Measurements from ENCODE around the gene NCOA7.

NCOA7 gene

DNA sequence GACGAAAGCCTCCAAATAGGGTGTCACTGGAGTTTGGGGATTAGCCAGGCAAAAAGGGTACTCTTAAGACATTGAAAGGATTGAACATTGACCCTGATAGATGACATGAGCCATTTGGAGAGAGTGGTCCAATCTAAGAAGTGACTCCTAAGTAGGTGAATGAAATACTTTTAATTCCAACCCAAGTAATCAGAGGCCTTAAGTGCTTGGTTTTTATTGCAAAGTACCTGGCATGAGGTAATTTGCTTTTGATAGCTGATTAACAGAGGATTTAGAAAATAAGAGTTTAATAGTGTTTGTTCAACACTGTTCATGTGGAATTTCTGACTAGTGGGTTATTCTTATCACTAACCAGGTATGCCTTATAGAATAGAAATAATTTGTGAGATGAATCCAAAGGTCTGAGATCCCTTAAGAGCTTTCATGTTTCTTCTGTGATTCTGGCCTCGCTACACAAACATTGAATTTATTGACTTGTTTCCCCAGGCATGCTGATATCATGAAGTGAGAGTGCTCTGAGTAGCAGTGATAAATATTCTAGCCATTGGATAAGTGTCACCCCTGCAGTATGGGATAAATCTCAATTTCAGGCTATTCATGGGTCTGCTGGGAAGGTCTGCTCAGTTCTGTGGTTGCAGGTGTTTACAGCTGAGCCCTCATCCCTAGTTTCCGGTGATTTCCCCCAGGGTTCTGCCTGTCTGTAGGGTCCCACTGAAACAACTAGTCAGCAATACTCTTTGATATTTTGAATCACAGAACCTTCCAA is 6.5 kb downstream of the NCOA7 start:
- TF ChIP-seq, protein P1, sequence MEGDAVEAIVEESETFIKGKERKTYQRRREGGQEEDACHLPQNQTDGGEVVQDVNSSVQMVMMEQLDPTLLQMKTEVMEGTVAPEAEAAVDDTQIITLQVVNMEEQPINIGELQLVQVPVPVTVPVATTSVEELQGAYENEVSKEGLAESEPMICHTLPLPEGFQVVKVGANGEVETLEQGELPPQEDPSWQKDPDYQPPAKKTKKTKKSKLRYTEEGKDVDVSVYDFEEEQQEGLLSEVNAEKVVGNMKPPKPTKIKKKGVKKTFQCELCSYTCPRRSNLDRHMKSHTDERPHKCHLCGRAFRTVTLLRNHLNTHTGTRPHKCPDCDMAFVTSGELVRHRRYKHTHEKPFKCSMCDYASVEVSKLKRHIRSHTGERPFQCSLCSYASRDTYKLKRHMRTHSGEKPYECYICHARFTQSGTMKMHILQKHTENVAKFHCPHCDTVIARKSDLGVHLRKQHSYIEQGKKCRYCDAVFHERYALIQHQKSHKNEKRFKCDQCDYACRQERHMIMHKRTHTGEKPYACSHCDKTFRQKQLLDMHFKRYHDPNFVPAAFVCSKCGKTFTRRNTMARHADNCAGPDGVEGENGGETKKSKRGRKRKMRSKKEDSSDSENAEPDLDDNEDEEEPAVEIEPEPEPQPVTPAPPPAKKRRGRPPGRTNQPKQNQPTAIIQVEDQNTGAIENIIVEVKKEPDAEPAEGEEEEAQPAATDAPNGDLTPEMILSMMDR (IDR thresholded peaks at IDR 0.05) = no peak
- Histone ChIP-seq H3K4me1 (ENCODE audit: control insufficient read depth in 1 of 2, insufficient read depth in 1 of 2, low read depth in 1 of 2, low read length in 1 of 2) (peaks cover 25 to 34% of the 10 kb centered on the region in 2 experiments), H3K27me3 (no peaks in the 10 kb centered on the region), H3K4me3 (ENCODE audit: low read depth in 1 of 2, low read length in 1 of 2) (no peak overlapping the region), H3K36me3 (no peaks in the 10 kb centered on the region), H3K9me3 (no peaks in the 10 kb centered on the region), H3K27ac (peak overlapping the region; percentile 73)

DNA sequence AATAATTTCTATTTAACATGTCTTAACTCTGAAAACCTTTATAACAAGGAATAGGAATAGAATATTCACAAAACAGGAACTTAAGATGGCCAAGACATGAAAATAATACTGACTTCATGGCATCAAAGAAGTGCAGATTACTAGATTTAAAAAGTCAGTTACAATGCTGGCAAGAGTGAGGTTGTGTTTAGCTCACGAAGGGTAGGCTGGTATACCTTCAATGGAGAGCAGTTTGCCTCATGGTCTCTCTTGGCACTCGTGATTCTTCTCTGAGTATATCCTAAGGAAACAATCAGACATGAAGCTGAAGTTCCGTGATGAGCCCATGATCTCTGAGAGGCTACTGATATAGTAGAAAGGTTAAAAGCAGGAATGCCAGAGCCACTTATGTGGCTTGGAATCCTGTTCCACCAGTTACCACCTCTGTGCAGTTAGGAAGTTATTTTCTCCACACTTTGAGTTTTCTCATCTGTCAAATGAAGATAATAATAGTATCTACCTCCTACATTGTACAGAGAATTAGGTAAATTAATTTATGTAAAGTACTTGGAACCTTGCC is 7.2 kb downstream of the NCOA7 start:
- H3K27ac ChIP-seq = peak overlapping the region; percentile 73
- no peaks in the 10 kb centered on the region for H3K27me3 ChIP-seq
- no peak overlapping the region for H3K4me3 ChIP-seq (ENCODE audit: low read depth in 1 of 2, low read length in 1 of 2)
- TF ChIP-seq, protein P1 (IDR thresholded peaks at IDR 0.05) = no peak
- no peaks in the 10 kb centered on the region for H3K9me3 ChIP-seq
- no peaks in the 10 kb centered on the region for H3K36me3 ChIP-seq
- peaks cover 24 to 34% of the 10 kb centered on the region in 2 experiments for H3K4me1 ChIP-seq (ENCODE audit: control insufficient read depth in 1 of 2, insufficient read depth in 1 of 2, low read depth in 1 of 2, low read length in 1 of 2)

DNA sequence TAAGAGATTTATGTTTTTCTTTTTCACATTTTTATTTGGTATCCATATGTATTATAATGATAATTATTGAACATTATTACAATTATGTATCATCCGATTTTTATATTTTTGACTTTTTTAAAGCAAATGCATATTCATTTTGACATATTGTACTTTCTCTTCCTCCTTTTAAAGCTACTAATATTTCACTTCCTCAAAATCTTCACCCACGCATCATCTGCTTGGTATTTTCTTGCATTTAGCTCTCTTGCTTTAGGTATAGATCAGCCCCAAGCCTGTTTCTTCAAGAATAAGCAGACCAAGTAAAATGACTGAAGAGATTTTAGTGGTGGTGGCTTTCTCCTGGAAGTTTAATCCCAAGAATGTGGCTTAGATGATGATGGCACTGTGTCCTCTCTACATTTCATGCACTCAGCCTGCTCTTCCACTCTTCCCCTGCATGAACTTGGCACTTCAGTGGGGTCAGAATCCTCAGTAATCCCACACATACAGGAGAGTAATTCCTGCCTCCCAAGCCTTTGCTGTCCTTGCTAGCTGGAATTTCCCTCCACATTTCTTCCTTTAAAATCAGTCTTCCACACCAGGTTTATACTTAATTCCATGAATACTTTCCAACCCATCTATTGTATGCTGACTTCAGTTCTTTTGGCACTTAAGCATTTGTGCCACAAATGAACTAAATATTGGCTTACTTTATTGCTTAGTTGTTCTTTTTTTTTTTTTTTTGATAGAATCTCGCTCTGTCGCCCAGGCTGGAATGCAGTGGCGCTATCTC is 8.2 kb downstream of the NCOA7 start:
- Histone ChIP-seq H3K27ac (peak overlapping the region; percentile 73), H3K4me3 (ENCODE audit: low read depth in 1 of 2, low read length in 1 of 2) (peak overlapping the region in 1 of 2 experiments; percentile 5), H3K36me3 (no peaks in the 10 kb centered on the region), H3K9me3 (no peaks in the 10 kb centered on the region), H3K27me3 (no peaks in the 10 kb centered on the region), H3K4me1 (ENCODE audit: control insufficient read depth in 1 of 2, insufficient read depth in 1 of 2, low read depth in 1 of 2, low read length in 1 of 2) (peaks cover 23 to 38% of the 10 kb centered on the region in 2 experiments)
- TF ChIP-seq, protein P1 (IDR thresholded peaks at IDR 0.05) = no peak

DNA sequence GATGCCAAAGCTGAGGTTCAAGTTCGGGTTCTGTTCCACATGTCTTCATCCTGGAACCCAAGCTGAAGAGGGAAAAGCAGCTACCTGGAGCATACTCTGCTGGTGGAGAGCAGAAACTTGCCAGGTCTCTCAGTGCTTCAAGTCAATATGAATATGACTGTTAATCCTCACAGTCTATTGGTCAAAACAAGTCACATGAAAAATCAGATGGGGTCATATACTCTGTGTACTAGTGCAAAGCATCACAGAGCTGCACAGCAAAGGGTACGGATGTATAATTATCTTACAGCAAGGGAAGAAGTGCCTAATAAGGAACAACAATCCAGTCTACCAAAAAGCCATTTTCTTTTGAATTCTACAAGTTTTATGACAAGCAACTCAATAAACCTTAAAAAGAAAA is 11.6 kb downstream of the NCOA7 start:
- TF ChIP-seq, protein P1 (IDR thresholded peaks at IDR 0.05) = no peak
- Histone ChIP-seq H3K36me3 (peaks cover 1% of the 10 kb centered on the region), H3K27ac (peak overlapping the region; percentile 74), H3K27me3 (no peaks in the 10 kb centered on the region), H3K4me3 (ENCODE audit: low read depth in 1 of 2, low read length in 1 of 2) (no peak overlapping the region), H3K4me1 (ENCODE audit: control insufficient read depth in 1 of 2, insufficient read depth in 1 of 2, low read depth in 1 of 2, low read length in 1 of 2) (peaks cover 22 to 53% of the 10 kb centered on the region in 2 experiments), H3K9me3 (no peaks in the 10 kb centered on the region)

DNA sequence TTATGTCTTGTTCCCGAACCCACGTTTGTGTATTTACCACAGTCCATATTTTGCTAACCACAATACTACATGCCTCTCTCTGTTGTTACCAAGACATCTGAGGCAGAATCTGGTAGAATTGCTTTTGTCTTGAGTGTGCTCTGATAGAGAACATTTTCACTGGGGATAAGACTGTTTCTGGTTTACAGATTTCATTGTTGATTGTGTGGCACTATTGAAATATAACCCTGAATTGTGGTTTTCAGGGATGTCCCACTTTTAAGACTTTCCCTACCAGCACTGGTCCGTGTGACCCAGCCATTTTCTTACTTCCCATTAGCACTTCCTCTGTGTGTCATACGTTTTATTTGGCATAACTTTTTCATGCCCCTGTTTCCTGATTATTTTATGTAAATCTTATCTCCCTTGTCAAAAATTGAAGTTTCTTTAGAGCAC is 12.2 kb downstream of the NCOA7 start:
- Histone ChIP-seq H3K27me3 (no peaks in the 10 kb centered on the region), H3K27ac (peak overlapping the region; percentile 74), H3K4me1 (ENCODE audit: control insufficient read depth in 1 of 2, insufficient read depth in 1 of 2, low read depth in 1 of 2, low read length in 1 of 2) (peaks cover 22 to 50% of the 10 kb centered on the region in 2 experiments), H3K9me3 (no peaks in the 10 kb centered on the region), H3K36me3 (peaks cover 6% of the 10 kb centered on the region), H3K4me3 (ENCODE audit: low read depth in 1 of 2, low read length in 1 of 2) (no peak overlapping the region)
- TF ChIP-seq, protein P1 (IDR thresholded peaks at IDR 0.05) = no peak

Measured in neutrophil (primary cell).